Spleen (tissue), 11 donors: Measurements from ENCODE around the gene PERCC1. TPM values are rescaled to one million over a fixed set of nuclear protein-coding genes. Genes with fewer than 3 reads are reported as not detected.
"Not testable (repeated sequence)": the region's sequence is repeated elsewhere in the genome, so short reads cannot be mapped to it uniquely, and the experiment has no call there.

Source experiments
- DNase-seq: peaks from one replicate; pipeline ENCODE4 v3.0.0-alpha.2; 2020
- H3K27ac ChIP-seq, 8 donors: fragments of 200-600 bp; sonication (generic) in 7 of 8; 1 replicate in 4 of 8; 2 replicates in 4 of 8; pipeline versions ENCODE4 v1.5.0 to v1.8.0; 2016 to 2021; ENCODE audit warnings: inconsistent platforms in 4 of 8, mild to moderate bottlenecking in 4 of 8, moderate library complexity in 1 of 8
- H3K27me3 ChIP-seq, 7 donors: fragments of 200-600 bp; sonication (generic) in 6 of 7; replicated peaks in 1 of 7; 1 replicate in 4 of 7; 2 replicates in 3 of 7; pipeline versions ENCODE4 v1.5.0 to v1.8.0; 2016 to 2021; ENCODE audit warnings: inconsistent platforms in 3 of 7, mild to moderate bottlenecking in 1 of 7
- H3K36me3 ChIP-seq, 6 donors: fragments of 200-600 bp; sonication (generic) in 5 of 6; 1 replicate in 4 of 6; 2 replicates in 2 of 6; pipeline versions ENCODE4 v1.5.0 to v1.8.0; 2016 to 2021; ENCODE audit warnings: inconsistent platforms in 2 of 6
- H3K4me1 ChIP-seq, 6 donors: fragments of 200-600 bp; sonication (generic) in 5 of 6; 1 replicate in 3 of 6; 2 replicates in 3 of 6; pipeline versions ENCODE4 v1.5.0 to v1.8.0; 2016 to 2021; ENCODE audit warnings: inconsistent platforms in 3 of 6
- H3K4me3 ChIP-seq, 8 donors: fragments of 200-600 bp; sonication (generic) in 7 of 8; 1 replicate in 4 of 8; 2 replicates in 4 of 8; pipeline versions ENCODE4 v1.5.0 to v1.8.0; 2016 to 2021; ENCODE audit warnings: inconsistent platforms in 4 of 8, mild to moderate bottlenecking in 4 of 8, moderate library complexity in 2 of 8
- H3K9me3 ChIP-seq, 8 donors: fragments of 200-600 bp; sonication (generic) in 7 of 8; 1 replicate in 4 of 8; 2 replicates in 4 of 8; pipeline versions ENCODE4 v1.5.0 to v1.8.0; 2016 to 2021; ENCODE audit warnings: inconsistent platforms in 4 of 8
- CTCF ChIP-seq, 11 experiments: fragments of 200-600 bp in 7 of 11; fragments of 450-650 bp in 4 of 11; sonication (generic) in 4 of 11; IDR thresholded peaks in 8 of 11; conservative IDR thresholded peaks in 3 of 11; 1 replicate in 7 of 11; 2 replicates in 4 of 11; pipeline versions ENCODE4 v1.4.0 to v1.8.0; 2016 to 2021; ENCODE audit warnings: antibody characterized with exemption in 11 of 11, inconsistent platforms in 4 of 11, mild to moderate bottlenecking in 1 of 11
- POLR2A ChIP-seq, 3 donors: fragments of 450-650 bp; IDR thresholded peaks; one replicate each; pipeline ENCODE4 v1.5.1; 2017; ENCODE audit warnings: antibody characterized with exemption in 3 of 3, mild to moderate bottlenecking in 1 of 3
- POLR2AphosphoS5 ChIP-seq, 3 donors: sonication (generic); formaldehyde crosslinking; IDR thresholded peaks; one replicate each; pipeline ENCODE4 v1.5.1; 2017; ENCODE audit warnings: antibody characterized with exemption in 3 of 3
- WGBS, 5 donors: extraction: QIAGEN DNeasy Blood & Tissue Kit in 3 of 5; methylation state at CpG; one replicate each; pipeline versions ENCODE4 v1.1.5 to v1.1.7; 2013 to 2018; 5-methylcytosine and 5-hydroxymethylcytosine counted together
- intact Hi-C: fragments of 100-400 bp; cut with DNase I; formaldehyde crosslinking; loops from one replicate; pipeline ENCODE4 v1.15.0; 2023; ENCODE audit warnings: low total_unique reads
- polyA plus RNA-seq, 3 donors: library from polyadenylated mRNA; stranded (reverse); fragments of 200-250 nt; gene quantifications; one replicate each; pipeline ENCODE4 v1.2.1, GENCODE V29; 2013
- total RNA-seq, 7 donors: library from RNA; depleted of rRNA in 3 of 7; stranded (reverse); fragments of >200 nt in 3 of 7; fragmentation: NEBNext Ultra II Directional in 4 of 7; extraction: Animal tissue kit (Norgen Biotek cat#: 25700) in 4 of 7; gene quantifications; one replicate each; pipeline versions ENCODE4 v1.1.0 to v1.2.1, GENCODE V29; 2016 to 2021
- donor health status: healthy with polysubstance abuse.
- donor health status: DM: no; HTN: no; CAD: no; lungs with moderate emphysema.
- donor health status: DM: no; HTN: no; CAD: no.
- donor health status: Bipolar disorder and iron deficiency.
- donor health status: healthy.
- donor health status: DM: no; HTN: no; CAD: no.
- donor health status: DM: yes; HTN: yes; CAD: no.

The PERCC1 gene
- total and polyA plus RNA-seq, 10 donors, result 0.11 to 1.3 (median 0.73) TPM; not detected in 7

- DNase-seq, result no peak
- peaks cover 13 to 67% (median 34%) of the 10 kb centered on the region in 6 donors for H3K4me1 ChIP-seq
- no peak overlapping the region for H3K27ac ChIP-seq
- no peaks in the 10 kb centered on the region for H3K9me3 ChIP-seq
- H3K4me3 ChIP-seq, result no peak overlapping the region
- intact Hi-C loops, result no loop called here
- 92 to 94% (median 93%) methylated on average over 6 to 10 of the region's 10 CpGs for WGBS, 5 donors
- H3K27me3 ChIP-seq, result no peaks in the 10 kb centered on the region
- no peaks in the 10 kb centered on the region for H3K36me3 ChIP-seq
- TF ChIP-seq POLR2AphosphoS5 (IDR thresholded peaks at IDR 0.05), result no peak
- no peak for TF ChIP-seq POLR2A (IDR thresholded peaks at IDR 0.05)
- TF ChIP-seq CTCF (IDR thresholded peaks at IDR 0.05 in 8 of 11, conservative IDR thresholded peaks at IDR 0.05 in 3 of 11), result no peak
Observed at GRCh38 chr16:1477033-1477432, 46.2 kb downstream of the PERCC1 start.

- WGBS, 5 donors, result 92 to 98% (median 94%) methylated on average over 9 of the region's 9 CpGs
- H3K4me3 ChIP-seq, H3K9me3 ChIP-seq, intact Hi-C loops, DNase-seq, H3K36me3 ChIP-seq, H3K27ac ChIP-seq, H3K27me3 ChIP-seq: not testable (repeated sequence)
- H3K4me1 ChIP-seq, result peaks cover 7 to 56% (median 15%) of the 10 kb centered on the region in 6 donors
Observed at GRCh38 chr16:1478937-1479336, 48.1 kb downstream of the PERCC1 start.

- DNase-seq, result peak; percentile 65
- Histone ChIP-seq H3K4me3 (no peak overlapping the region), H3K4me1 (peaks cover 0 to 40% (median 3%) of the 10 kb centered on the region in 6 donors), H3K27ac (no peak overlapping the region), H3K9me3 (no peaks in the 10 kb centered on the region), H3K36me3 (no peaks in the 10 kb centered on the region), H3K27me3 (no peaks in the 10 kb centered on the region)
- TF ChIP-seq POLR2AphosphoS5 (IDR thresholded peaks at IDR 0.05) (no peak), POLR2A (IDR thresholded peaks at IDR 0.05) (no peak), CTCF (IDR thresholded peaks at IDR 0.05 in 8 of 11, conservative IDR thresholded peaks at IDR 0.05 in 3 of 11) (no peak)
- intact Hi-C loops, result no loop called here
- 73 to 89% (median 84%) methylated on average over 22 to 28 of the region's 28 CpGs for WGBS, 5 donors
Observed at GRCh38 chr16:1481906-1482835, 51.3 kb downstream of the PERCC1 start.

Other genes starting within 250 kb of the PERCC1 start
- gene TPSG1, start 205.8 kb upstream of the PERCC1 start, total RNA-seq, result under 1 TPM in 1 of 7 donors, not detected in 6; 0.46 TPM
- not detected for gene TPSG1, start 205.8 kb upstream of the PERCC1 start, polyA plus RNA-seq
- 1 to 10 TPM in 4 of 7 donors, not detected in 3; 1.1 to 8.2 (median 4.5) TPM for gene TPSB2, start 200.9 kb upstream of the PERCC1 start, total RNA-seq
- under 1 TPM in 2 of 3 donors, not detected in 1; 0.29 to 0.50 TPM for gene TPSB2, start 200.9 kb upstream of the PERCC1 start, polyA plus RNA-seq
- gene TPSAB1, start 190.4 kb upstream of the PERCC1 start, total RNA-seq, result 10 to 100 TPM in 2 of 7 donors, 1 to 10 TPM in 3, under 1 TPM in 1, not detected in 1; 0.60 to 17.9 (median 1.8) TPM
- under 1 TPM; 0.26 to 0.65 (median 0.59) TPM for gene TPSAB1, start 190.4 kb upstream of the PERCC1 start, polyA plus RNA-seq
- under 1 TPM in 1 of 7 donors, not detected in 6; 0.76 TPM for gene TPSD1, start 175.0 kb upstream of the PERCC1 start, total RNA-seq
- under 1 TPM in 1 of 3 donors, not detected in 2; 0.11 TPM for gene TPSD1, start 175.0 kb upstream of the PERCC1 start, polyA plus RNA-seq
- 100 to 1,000 TPM; 101 to 142 (median 129) TPM for gene UBE2I, start 121.4 kb upstream of the PERCC1 start, total RNA-seq
- 10 to 100 TPM; 78.1 to 94.9 (median 83.7) TPM for gene UBE2I, start 121.4 kb upstream of the PERCC1 start, polyA plus RNA-seq
- 10 to 100 TPM in 2 of 7 donors, 1 to 10 TPM in 5; 5.0 to 15.7 (median 6.7) TPM for gene BAIAP3, start 97.4 kb upstream of the PERCC1 start, total RNA-seq
- 1 to 10 TPM; 2.7 to 7.3 (median 3.0) TPM for gene BAIAP3, start 97.4 kb upstream of the PERCC1 start, polyA plus RNA-seq
- gene TSR3, start 79.2 kb upstream of the PERCC1 start, total RNA-seq, result 10 to 100 TPM; 31.1 to 73.1 (median 41.5) TPM
- gene TSR3, start 79.2 kb upstream of the PERCC1 start, polyA plus RNA-seq, result 10 to 100 TPM; 38.0 to 65.9 (median 55.2) TPM
- gene GNPTG, start 79.1 kb upstream of the PERCC1 start, total RNA-seq, result 10 to 100 TPM; 60.4 to 80.6 (median 73.4) TPM
- gene GNPTG, start 79.1 kb upstream of the PERCC1 start, polyA plus RNA-seq, result 10 to 100 TPM; 55.6 to 62.8 (median 56.7) TPM
- 10 to 100 TPM; 34.8 to 80.0 (median 51.6) TPM for gene UNKL, start 16.4 kb upstream of the PERCC1 start, total RNA-seq
- gene UNKL, start 16.4 kb upstream of the PERCC1 start, polyA plus RNA-seq, result 10 to 100 TPM in 1 of 3 donors, 1 to 10 TPM in 2; 6.6 to 17.1 (median 8.2) TPM
- gene UQCC4, start 10.3 kb upstream of the PERCC1 start, total RNA-seq, result 10 to 100 TPM in 6 of 7 donors, 1 to 10 TPM in 1; 7.9 to 13.5 (median 10.7) TPM
- gene UQCC4, start 10.3 kb upstream of the PERCC1 start, polyA plus RNA-seq, result 10 to 100 TPM; 20.9 to 33.9 (median 23.4) TPM
- gene CCDC154, start 13.5 kb downstream of the PERCC1 start, total RNA-seq, result 1 to 10 TPM; 1.6 to 6.4 (median 3.8) TPM
- 10 to 100 TPM in 2 of 3 donors, 1 to 10 TPM in 1; 8.3 to 18.2 (median 10.8) TPM for gene CCDC154, start 13.5 kb downstream of the PERCC1 start, polyA plus RNA-seq
- 100 to 1,000 TPM in 6 of 7 donors, 10 to 100 TPM in 1; 76.5 to 146 (median 127) TPM for gene CLCN7, start 44.0 kb downstream of the PERCC1 start, total RNA-seq
- 100 to 1,000 TPM in 1 of 3 donors, 10 to 100 TPM in 2; 43.2 to 117 (median 59.6) TPM for gene CLCN7, start 44.0 kb downstream of the PERCC1 start, polyA plus RNA-seq
- gene PTX4, start 57.9 kb downstream of the PERCC1 start, total RNA-seq, result under 1 TPM in 5 of 7 donors, not detected in 2; 0.23 to 0.85 (median 0.60) TPM
- under 1 TPM in 2 of 3 donors, not detected in 1; 0.03 to 0.19 TPM for gene PTX4, start 57.9 kb downstream of the PERCC1 start, polyA plus RNA-seq
- gene TELO2, start 62.3 kb downstream of the PERCC1 start, total RNA-seq, result 10 to 100 TPM; 28.5 to 64.2 (median 44.0) TPM
- 100 to 1,000 TPM in 1 of 3 donors, 10 to 100 TPM in 2; 60.3 to 110 (median 83.5) TPM for gene TELO2, start 62.3 kb downstream of the PERCC1 start, polyA plus RNA-seq
- 10 to 100 TPM; 12.6 to 47.1 (median 26.9) TPM for gene TMEM204, start 102.6 kb downstream of the PERCC1 start, total RNA-seq
- 10 to 100 TPM; 10.1 to 21.0 (median 13.6) TPM for gene TMEM204, start 102.6 kb downstream of the PERCC1 start, polyA plus RNA-seq
- gene IFT140, start 181.0 kb downstream of the PERCC1 start, total RNA-seq, result 10 to 100 TPM in 5 of 7 donors, 1 to 10 TPM in 2; 7.8 to 14.5 (median 12.3) TPM
- 1 to 10 TPM; 4.2 to 6.5 (median 4.3) TPM for gene IFT140, start 181.0 kb downstream of the PERCC1 start, polyA plus RNA-seq
- gene CRAMP1, start 181.3 kb downstream of the PERCC1 start, total RNA-seq, result 10 to 100 TPM; 15.5 to 32.4 (median 21.6) TPM
- gene CRAMP1, start 181.3 kb downstream of the PERCC1 start, polyA plus RNA-seq, result 10 to 100 TPM in 1 of 3 donors, 1 to 10 TPM in 2; 3.0 to 10.2 (median 3.2) TPM
- 10 to 100 TPM; 15.6 to 30.5 (median 22.7) TPM for gene JPT2, start 247.2 kb downstream of the PERCC1 start, total RNA-seq
- 10 to 100 TPM in 2 of 3 donors, 1 to 10 TPM in 1; 8.2 to 15.0 (median 12.9) TPM for gene JPT2, start 247.2 kb downstream of the PERCC1 start, polyA plus RNA-seq